ENCODE measurements around the gene TSSC4.

Gene TSSC4

GRCh38 chr11:2395856-2396255 is 4.7 kb upstream of the TSSC4 start:
- TF ChIP-seq ZNF274 (IDR thresholded peaks at IDR 0.05; ENCODE audit: low read depth, low read length) = no peak
- no peak overlapping the region for H3K4me3 ChIP-seq (ENCODE audit: low read length)

GRCh38 chr11:2396471-2396870 is 4.1 kb upstream of the TSSC4 start:
- no peak overlapping the region for H3K4me3 ChIP-seq (ENCODE audit: low read length)
- no peak for TF ChIP-seq ZNF274 (IDR thresholded peaks at IDR 0.05; ENCODE audit: low read depth, low read length)

DNA sequence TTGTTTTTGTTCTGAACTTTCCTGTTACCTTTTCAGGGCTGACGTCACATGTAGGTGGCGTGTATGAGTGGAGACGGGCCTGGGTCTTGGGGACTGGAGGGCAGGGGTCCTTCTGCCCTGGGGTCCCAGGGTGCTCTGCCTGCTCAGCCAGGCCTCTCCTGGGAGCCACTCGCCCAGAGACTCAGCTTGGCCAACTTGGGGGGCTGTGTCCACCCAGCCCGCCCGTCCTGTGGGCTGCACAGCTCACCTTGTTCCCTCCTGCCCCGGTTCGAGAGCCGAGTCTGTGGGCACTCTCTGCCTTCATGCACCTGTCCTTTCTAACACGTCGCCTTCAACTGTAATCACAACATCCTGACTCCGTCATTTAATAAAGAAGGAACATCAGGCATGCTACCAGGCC is 3.5 kb upstream of the TSSC4 start:
- TF ChIP-seq ZNF274 (IDR thresholded peaks at IDR 0.05; ENCODE audit: low read depth, low read length) = no peak
- H3K4me3 ChIP-seq (ENCODE audit: low read length) = no peak overlapping the region

DNA sequence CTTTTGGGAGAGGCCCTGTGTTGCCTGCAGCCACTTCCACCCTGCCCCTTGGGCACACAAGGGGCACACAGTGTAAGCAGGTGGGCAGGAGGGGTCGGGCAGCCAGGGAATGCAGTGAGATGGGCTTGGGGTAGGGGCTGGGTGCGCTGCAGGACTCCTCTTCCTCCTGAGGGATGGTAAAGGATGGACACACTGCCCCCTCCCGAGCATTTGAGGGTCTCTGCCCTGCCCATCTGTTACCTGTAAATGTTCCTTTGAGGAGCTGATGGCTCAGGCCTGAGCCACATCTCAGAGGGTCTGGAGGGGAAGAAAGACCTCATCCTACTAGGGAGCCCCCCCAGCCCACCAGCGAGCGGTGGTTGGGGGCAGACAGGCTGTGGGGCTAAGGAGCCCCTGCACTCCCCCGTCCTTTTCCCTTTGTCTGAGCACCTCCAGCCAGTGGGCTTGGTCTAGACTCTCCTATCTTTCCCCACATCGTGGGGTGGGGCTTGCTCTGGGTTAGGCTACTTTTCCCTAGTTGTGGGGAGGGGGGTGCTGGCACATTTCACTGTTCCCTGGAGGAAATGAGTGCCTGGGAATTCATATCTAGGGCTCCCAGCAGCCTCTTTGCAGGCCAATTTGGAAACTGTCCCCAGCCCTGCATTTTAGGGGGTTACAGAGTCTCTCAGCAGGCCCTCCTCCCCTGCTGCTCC is 1.7 kb upstream of the TSSC4 start:
- no peak for TF ChIP-seq ZNF274 (IDR thresholded peaks at IDR 0.05; ENCODE audit: low read depth, low read length)
- H3K4me3 ChIP-seq (ENCODE audit: low read length) = peak overlapping the region; percentile 73; the same call in 1 of the 2 replicates

GRCh38 chr11:2399488-2400068 is 972 bp upstream of the TSSC4 start:
- peak overlapping the region; percentile 73 for H3K4me3 ChIP-seq (ENCODE audit: low read length)
- no peak for TF ChIP-seq ZNF274 (IDR thresholded peaks at IDR 0.05; ENCODE audit: low read depth, low read length)

GRCh38 chr11:2400762-2401435 is 349 bp downstream of the TSSC4 start:
- peak overlapping the region; percentile 70 for H3K4me3 ChIP-seq (ENCODE audit: low read length)
- TF ChIP-seq ZNF274 (IDR thresholded peaks at IDR 0.05; ENCODE audit: low read depth, low read length) = no peak

GRCh38 chr11:2401436-2401984 is 960 bp downstream of the TSSC4 start:
- peak overlapping the region; percentile 70 for H3K4me3 ChIP-seq (ENCODE audit: low read length)
- no peak for TF ChIP-seq ZNF274 (IDR thresholded peaks at IDR 0.05; ENCODE audit: low read depth, low read length)

DNA sequence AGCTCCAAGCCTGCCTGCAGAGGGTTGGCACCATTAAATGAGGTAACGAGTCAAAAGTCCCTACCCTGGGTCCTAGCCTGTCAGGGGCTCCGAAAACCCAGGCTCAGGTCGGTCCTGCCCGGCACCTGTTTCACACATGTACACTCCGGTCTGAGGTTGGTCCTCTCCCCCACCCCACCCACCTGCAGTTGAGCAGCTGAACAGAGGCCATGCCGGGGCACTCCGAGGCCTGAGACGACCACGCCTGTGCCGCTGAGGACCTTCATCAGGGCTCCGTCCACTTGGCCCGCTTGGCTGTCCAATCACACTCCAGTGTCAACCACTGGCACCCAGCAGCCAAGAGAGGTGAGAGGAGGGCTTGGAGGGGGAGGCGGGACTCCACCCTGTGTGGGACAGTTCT is 1.6 kb downstream of the TSSC4 start:
- TF ChIP-seq ZNF274 (IDR thresholded peaks at IDR 0.05; ENCODE audit: low read depth, low read length) = no peak
- peak overlapping the region; percentile 70; the same call in 1 of the 2 replicates for H3K4me3 ChIP-seq (ENCODE audit: low read length)

- no peak for TF ChIP-seq ZNF274 (IDR thresholded peaks at IDR 0.05; ENCODE audit: low read depth, low read length)
- no peak overlapping the region for H3K4me3 ChIP-seq (ENCODE audit: low read length)
Observed at GRCh38 chr11:2402890-2403645, 2.5 kb downstream of the TSSC4 start.

GRCh38 chr11:2404735-2405196 is 4.2 kb downstream of the TSSC4 start:
- no peak overlapping the region for H3K4me3 ChIP-seq (ENCODE audit: low read length)
- no peak for TF ChIP-seq ZNF274 (IDR thresholded peaks at IDR 0.05; ENCODE audit: low read depth, low read length)

DNA sequence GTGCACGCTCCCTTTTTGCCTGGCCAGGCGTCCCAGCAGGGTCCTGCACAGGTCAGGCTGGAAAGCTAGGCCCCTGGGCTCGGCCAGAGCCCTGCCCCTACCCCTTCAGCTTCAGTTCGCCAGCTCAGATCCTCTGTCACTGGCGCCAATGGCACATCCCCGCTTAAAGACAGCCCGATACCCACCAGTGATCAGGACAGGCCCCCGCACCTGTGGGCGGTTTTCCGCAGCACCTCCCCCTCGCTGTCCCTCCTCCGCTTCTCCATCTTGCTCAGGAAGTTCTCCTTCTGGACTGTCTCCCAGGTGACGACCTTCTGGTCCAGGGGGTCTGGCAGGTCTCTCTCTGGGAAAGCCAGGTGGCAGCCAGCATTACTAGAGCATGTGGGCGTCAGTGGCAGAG is 5.9 kb downstream of the TSSC4 start:
- no peak for TF ChIP-seq ZNF274 (IDR thresholded peaks at IDR 0.05; ENCODE audit: low read depth, low read length)
- H3K4me3 ChIP-seq (ENCODE audit: low read length) = no peak overlapping the region

GRCh38 chr11:2406878-2407410 is 6.4 kb downstream of the TSSC4 start:
- no peak overlapping the region for H3K4me3 ChIP-seq (ENCODE audit: low read length)
- no peak for TF ChIP-seq ZNF274 (IDR thresholded peaks at IDR 0.05; ENCODE audit: low read depth, low read length)

- no peak overlapping the region for H3K4me3 ChIP-seq (ENCODE audit: low read length)
- TF ChIP-seq ZNF274 (IDR thresholded peaks at IDR 0.05; ENCODE audit: low read depth, low read length) = no peak
Observed at GRCh38 chr11:2408671-2409070, 8.1 kb downstream of the TSSC4 start.

DNA sequence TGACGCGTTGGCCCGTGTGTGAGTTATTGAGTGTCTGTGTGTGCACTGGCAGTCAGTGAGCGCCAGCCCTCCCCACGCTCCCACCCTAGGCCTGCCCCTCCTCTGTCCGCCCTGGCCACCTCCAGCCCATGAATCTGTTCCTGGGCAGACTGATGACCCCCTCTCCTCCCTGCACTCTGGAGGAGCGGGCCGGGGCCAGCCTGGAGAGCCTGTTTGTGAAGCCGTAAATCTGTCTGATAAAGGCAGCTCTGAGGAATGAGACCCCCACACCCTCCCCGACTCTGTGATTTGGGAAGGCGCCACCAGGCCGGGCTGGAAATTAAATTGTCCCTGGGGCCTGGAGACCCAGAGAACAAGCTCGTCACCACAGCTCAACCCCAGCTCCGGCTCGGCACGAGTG is 8.6 kb downstream of the TSSC4 start:
- no peak for TF ChIP-seq ZNF274 (IDR thresholded peaks at IDR 0.05; ENCODE audit: low read depth, low read length)
- H3K4me3 ChIP-seq (ENCODE audit: low read length) = no peak overlapping the region
